NCI-H2171 treated with DMSO at 0.1 percent for 48 hours (cell line): ENCODE measurements around the gene MGP.

Experiments used
- DNase-seq: peaks from one replicate; lab custom pipeline; 2025; lab: John Stamatoyannopoulos, UW

MGP gene

DNA sequence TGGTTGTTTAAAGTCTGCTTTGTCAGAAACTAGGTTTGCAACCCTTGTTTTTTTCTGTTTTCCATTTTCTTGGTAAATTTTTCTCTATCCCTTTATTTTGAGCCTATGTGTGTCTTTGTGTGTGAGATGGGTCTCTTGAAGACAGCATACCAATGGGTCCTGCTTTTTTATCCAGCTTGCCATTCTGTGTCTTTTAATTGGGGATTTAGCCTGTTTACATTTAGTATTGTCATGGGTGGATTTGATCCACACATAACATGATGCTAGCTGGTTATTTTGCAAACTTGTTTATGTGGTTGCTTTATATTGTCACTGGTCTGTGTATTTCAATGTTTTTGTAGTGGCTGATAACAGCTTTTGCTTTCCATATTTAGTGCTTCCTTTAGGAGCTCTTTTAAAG, 25.2 kb downstream of the MGP start:
- DNase-seq: no peak

DNA sequence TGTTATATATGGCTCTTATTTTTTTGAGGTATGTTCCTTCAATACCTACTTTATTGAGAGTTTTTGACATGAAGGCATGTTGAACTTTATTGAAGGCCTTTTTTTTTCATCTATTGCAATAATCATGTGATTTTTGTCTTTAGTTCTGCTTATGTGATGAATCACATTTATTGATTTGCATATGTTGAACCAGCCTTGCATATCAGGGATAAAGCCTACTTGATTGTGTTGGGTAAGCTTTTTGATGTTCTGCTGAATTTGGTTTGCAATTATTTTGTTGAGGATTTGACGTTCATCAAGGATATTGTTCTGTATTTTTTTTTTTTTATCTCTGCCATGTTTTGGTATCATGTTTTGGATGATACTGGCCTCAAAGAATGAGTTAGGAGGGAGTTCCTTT, 27.1 kb downstream of the MGP start:
- DNase-seq: no peak

GRCh38 chr12:14854586-14855183, 31.0 kb downstream of the MGP start:
- no peak for DNase-seq

DNA sequence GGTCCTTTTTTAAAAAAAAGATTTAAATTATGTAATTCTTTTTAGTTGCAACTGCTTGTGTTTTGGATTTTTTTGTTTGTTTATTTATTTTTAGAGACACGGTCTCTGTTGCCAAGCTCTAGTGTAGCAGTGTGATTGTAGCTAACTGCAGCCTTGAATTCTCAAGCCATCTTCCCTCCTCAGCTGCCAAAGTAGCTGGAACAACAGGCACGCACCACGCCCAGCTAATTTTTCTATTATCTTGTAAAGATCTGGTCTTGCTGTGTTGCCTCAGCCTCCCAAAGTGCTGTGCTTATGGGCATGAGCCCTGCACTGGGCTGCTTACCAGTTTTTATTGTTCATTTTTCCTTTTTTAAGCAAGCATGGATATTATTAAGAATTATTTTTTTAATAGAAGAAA, 31.7 kb downstream of the MGP start:
- DNase-seq: no peak

- DNase-seq: no peak
These were observed 32.8 kb downstream of the MGP start for GRCh38 chr12:14852880-14853279.

GRCh38 chr12:14850929-14851663, 34.6 kb downstream of the MGP start:
- no peak for DNase-seq

GRCh38 chr12:14849661-14850060, 36.0 kb downstream of the MGP start:
- DNase-seq: no peak

DNA sequence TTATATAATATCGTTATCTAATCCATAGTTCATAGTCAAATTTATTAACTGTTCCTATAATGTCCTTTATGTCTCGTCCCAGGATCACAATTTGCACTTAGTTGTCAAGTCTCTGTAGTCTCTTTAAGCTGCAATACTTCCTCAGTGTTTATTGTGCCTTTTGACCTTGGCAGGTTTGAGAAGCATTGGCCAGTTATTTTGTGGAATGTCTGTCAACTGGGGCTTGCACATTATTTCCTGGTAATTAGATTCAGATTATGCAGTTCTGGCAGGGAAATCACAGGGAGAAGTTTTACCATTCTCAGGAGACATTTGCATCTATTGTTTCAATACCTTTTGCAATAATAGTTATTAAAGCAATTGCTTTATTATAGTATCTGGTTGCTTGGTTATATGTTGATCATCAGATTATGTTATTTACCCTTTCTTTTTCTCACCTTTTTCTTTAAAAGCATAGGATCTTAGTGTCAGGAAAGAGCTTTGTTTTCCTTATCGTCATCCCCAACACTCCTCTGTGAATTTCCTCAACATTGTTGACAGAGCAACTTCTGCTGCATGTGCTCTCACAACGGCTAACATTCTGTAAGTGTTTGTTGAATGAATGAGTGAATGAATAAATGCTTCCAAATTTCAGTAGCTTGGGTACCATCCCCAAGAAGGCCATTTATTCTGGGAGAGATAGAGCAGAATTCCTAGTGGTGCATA, 38.6 kb downstream of the MGP start:
- DNase-seq: no peak

- DNase-seq: no peak
These were observed 39.5 kb downstream of the MGP start for GRCh38 chr12:14846042-14846587.

GRCh38 chr12:14845350-14845750, 40.3 kb downstream of the MGP start:
- peak; percentile 53 for DNase-seq

DNA sequence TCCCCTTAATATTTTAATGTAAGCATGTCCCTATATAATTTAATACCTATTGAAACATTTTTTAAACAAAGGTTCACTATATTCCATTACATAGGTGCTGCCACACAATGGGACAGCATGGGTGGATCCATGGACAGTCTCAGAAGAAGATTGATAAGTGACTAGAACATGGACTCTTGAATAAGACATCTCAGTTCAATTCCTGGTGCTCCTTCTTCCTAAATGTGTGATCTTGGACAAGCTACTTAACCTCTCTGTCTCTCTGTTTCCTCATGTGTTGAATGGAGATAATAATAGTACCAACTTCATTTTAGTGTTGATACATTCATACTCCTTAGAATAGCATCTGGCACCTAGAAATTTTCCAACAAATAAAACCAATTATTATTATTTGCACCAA, 41.3 kb downstream of the MGP start:
- no peak for DNase-seq

GRCh38 chr12:14843425-14843887, 42.2 kb downstream of the MGP start, which contains the start of gene ART4:
TSS of gene ART4 (minus strand) at chr12:14843526. CDS start at chr12:14843113, 413 bp downstream.
- no peak for DNase-seq

GRCh38 chr12:14842315-14842714, 43.3 kb downstream of the MGP start:
- no peak for DNase-seq

- no peak for DNase-seq
These were observed 43.9 kb downstream of the MGP start for GRCh38 chr12:14841761-14842160.

GRCh38 chr12:14840616-14841015, 45.0 kb downstream of the MGP start:
- no peak for DNase-seq

- DNase-seq: no peak
These were observed 46.4 kb downstream of the MGP start for GRCh38 chr12:14839262-14839661.

- DNase-seq: no peak
These were observed 49.1 kb downstream of the MGP start for GRCh38 chr12:14836336-14837210.

DNA sequence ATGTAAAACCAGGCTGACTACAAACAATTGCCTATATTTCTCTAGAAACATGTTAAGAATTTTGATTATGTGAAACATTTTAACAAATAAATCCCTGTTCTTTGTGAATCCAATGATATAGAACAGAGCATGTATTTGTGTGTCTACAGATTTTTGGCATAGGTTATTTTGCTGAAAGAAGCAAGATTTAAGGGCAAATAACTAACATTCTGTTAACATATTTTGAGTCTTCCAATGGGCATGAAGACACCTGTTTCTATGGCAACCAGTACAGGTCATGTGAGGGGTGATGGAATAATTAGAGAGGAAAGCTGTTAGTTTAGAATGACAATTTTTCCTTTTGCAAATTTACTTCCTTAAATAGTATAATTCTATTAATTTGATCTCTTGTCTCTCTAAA, 51.1 kb downstream of the MGP start:
- no peak for DNase-seq

DNA sequence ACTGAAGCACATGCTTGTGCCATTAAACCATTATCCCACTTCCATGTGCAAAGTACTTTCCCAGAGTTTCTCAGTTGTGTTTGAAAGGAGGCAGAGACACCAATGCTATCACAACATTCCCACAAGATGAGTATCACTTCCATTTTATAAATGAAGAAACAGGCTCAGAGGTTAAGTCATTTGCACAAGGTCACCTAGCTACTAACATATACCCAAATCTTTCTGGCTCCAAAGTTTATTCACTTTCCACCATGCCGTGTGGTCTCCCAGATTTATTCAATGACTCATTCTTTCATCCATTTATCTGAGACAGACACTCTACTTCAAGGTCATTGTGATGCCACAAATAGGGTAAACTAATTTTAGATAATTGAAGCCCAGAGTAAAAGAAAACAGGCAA, 51.7 kb downstream of the MGP start:
- no peak for DNase-seq

DNA sequence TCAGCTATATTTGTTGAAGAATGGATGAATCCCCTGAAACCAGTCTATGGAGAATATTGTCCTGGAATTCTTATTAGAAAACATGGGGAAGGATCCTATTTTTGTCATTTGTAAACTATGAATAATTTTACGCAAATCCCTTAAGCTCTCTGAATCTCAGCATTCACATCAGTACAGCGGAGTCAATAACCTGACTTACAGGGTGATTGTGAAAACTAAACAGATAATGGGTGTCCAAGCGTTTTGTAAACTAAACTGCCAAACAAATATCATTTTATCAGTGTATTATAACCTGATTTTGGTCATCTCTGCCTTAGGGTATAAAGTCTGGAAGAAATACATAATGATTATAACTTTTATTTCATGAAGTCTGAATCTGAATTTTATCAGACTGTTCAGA, 52.3 kb downstream of the MGP start:
- DNase-seq: no peak
